Stimulated activated memory B cell treated with anti-CD40 and anti-IgM and Interleukin-4, amounts not matched to agents 10 μg/mL and 1 μg/mL and 100 μg/mL, for 72 hours (primary cell): Measurements from ENCODE around the gene NDC80.

ENCODE experiments used
- ATAC-seq: fragments of 150-1000 bp; cut with Tn5 transposase; 2 replicates; pipeline ENCODE4 v1.10.0; 2021
- H3K27ac Mint-ChIP-seq: one replicate; pipeline ENCODE4 v1.8.0; 2022; ENCODE audit warnings: mild to moderate bottlenecking, mixed read lengths
- H3K27me3 Mint-ChIP-seq: one replicate; pipeline ENCODE4 v1.8.0; 2022; ENCODE audit warnings: mixed read lengths
- H3K36me3 Mint-ChIP-seq: one replicate; pipeline ENCODE4 v1.8.0; 2022; ENCODE audit warnings: mixed read lengths
- H3K4me1 Mint-ChIP-seq: one replicate; pipeline ENCODE4 v1.8.0; 2022; ENCODE audit warnings: mixed read lengths
- H3K4me3 Mint-ChIP-seq: one replicate; pipeline ENCODE4 v1.8.0; 2022; ENCODE audit warnings: mild to moderate bottlenecking, moderate library complexity, mixed read lengths
- H3K9me3 Mint-ChIP-seq: one replicate; pipeline ENCODE4 v1.8.0; 2022; ENCODE audit warnings: mixed read lengths

Gene NDC80

GRCh38 chr18:2573408-2573807, 2.1 kb downstream of the NDC80 start:
- no peaks in the 10 kb centered on the region for H3K27me3 Mint-ChIP-seq
- H3K4me3 Mint-ChIP-seq, result no peak overlapping the region
- no peak overlapping the region for H3K27ac Mint-ChIP-seq
- peaks cover 6% of the 10 kb centered on the region for H3K36me3 Mint-ChIP-seq
- ATAC-seq, result no peak
- peaks cover 38% of the 10 kb centered on the region for H3K4me1 Mint-ChIP-seq
- H3K9me3 Mint-ChIP-seq, result no peaks in the 10 kb centered on the region

- Mint-ChIP-seq H3K27ac (no peak overlapping the region), H3K4me3 (no peak overlapping the region), H3K4me1 (peaks cover 21% of the 10 kb centered on the region), H3K36me3 (no peaks in the 10 kb centered on the region), H3K27me3 (no peaks in the 10 kb centered on the region), H3K9me3 (no peaks in the 10 kb centered on the region)
- ATAC-seq, result no peak
Observed at GRCh38 chr18:2587788-2588187, 16.4 kb downstream of the NDC80 start.

- Mint-ChIP-seq H3K27me3 (no peaks in the 10 kb centered on the region), H3K27ac (no peak overlapping the region), H3K36me3 (no peaks in the 10 kb centered on the region), H3K4me3 (no peak overlapping the region), H3K9me3 (no peaks in the 10 kb centered on the region), H3K4me1 (peaks cover 21% of the 10 kb centered on the region)
- no peak for ATAC-seq
Observed at GRCh38 chr18:2588666-2589344, 17.4 kb downstream of the NDC80 start.

GRCh38 chr18:2589345-2590068, 18.1 kb downstream of the NDC80 start:
- Mint-ChIP-seq H3K4me1 (peaks cover 21% of the 10 kb centered on the region), H3K9me3 (no peaks in the 10 kb centered on the region), H3K27ac (peak overlapping the region; percentile 63), H3K27me3 (no peaks in the 10 kb centered on the region), H3K4me3 (no peak overlapping the region), H3K36me3 (no peaks in the 10 kb centered on the region)
- ATAC-seq, result no peak

GRCh38 chr18:2590303-2590702, 18.9 kb downstream of the NDC80 start:
- peak overlapping the region; percentile 63 for H3K27ac Mint-ChIP-seq
- peaks cover 21% of the 10 kb centered on the region for H3K4me1 Mint-ChIP-seq
- no peaks in the 10 kb centered on the region for H3K27me3 Mint-ChIP-seq
- H3K36me3 Mint-ChIP-seq, result no peaks in the 10 kb centered on the region
- ATAC-seq, result no peak
- no peaks in the 10 kb centered on the region for H3K9me3 Mint-ChIP-seq
- H3K4me3 Mint-ChIP-seq, result no peak overlapping the region

GRCh38 chr18:2597639-2598038, 26.3 kb downstream of the NDC80 start:
- Mint-ChIP-seq H3K9me3 (peaks cover 3% of the 10 kb centered on the region), H3K4me3 (no peak overlapping the region), H3K4me1 (peaks cover 7% of the 10 kb centered on the region), H3K27me3 (no peaks in the 10 kb centered on the region), H3K36me3 (peaks cover 11% of the 10 kb centered on the region), H3K27ac (no peak overlapping the region)
- no peak for ATAC-seq

- no peaks in the 10 kb centered on the region for H3K27me3 Mint-ChIP-seq
- peaks cover 22% of the 10 kb centered on the region for H3K4me1 Mint-ChIP-seq
- H3K4me3 Mint-ChIP-seq, result no peak overlapping the region
- H3K27ac Mint-ChIP-seq, result no peak overlapping the region
- H3K9me3 Mint-ChIP-seq, result peaks cover 3% of the 10 kb centered on the region
- peaks cover 5% of the 10 kb centered on the region for H3K36me3 Mint-ChIP-seq
- ATAC-seq, result no peak
Observed at GRCh38 chr18:2602844-2603243, 31.5 kb downstream of the NDC80 start.

- ATAC-seq, result no peak
- Mint-ChIP-seq H3K36me3 (no peaks in the 10 kb centered on the region), H3K4me3 (no peak overlapping the region), H3K27me3 (no peaks in the 10 kb centered on the region), H3K9me3 (peaks cover 3% of the 10 kb centered on the region), H3K4me1 (peaks cover 21% of the 10 kb centered on the region), H3K27ac (peak overlapping the region; percentile 71)
Observed at GRCh38 chr18:2606335-2606734, 35.0 kb downstream of the NDC80 start.

- H3K9me3 Mint-ChIP-seq, result peaks cover 3% of the 10 kb centered on the region
- peaks cover 16% of the 10 kb centered on the region for H3K4me1 Mint-ChIP-seq
- no peaks in the 10 kb centered on the region for H3K36me3 Mint-ChIP-seq
- no peak overlapping the region for H3K4me3 Mint-ChIP-seq
- H3K27me3 Mint-ChIP-seq, result no peaks in the 10 kb centered on the region
- ATAC-seq, result no peak
- H3K27ac Mint-ChIP-seq, result no peak overlapping the region
Observed at GRCh38 chr18:2609604-2610003, 38.2 kb downstream of the NDC80 start.

GRCh38 chr18:2610549-2610948, 39.2 kb downstream of the NDC80 start:
- H3K27ac Mint-ChIP-seq, result no peak overlapping the region
- H3K4me1 Mint-ChIP-seq, result peaks cover 7% of the 10 kb centered on the region
- H3K27me3 Mint-ChIP-seq, result no peaks in the 10 kb centered on the region
- peaks cover 3% of the 10 kb centered on the region for H3K9me3 Mint-ChIP-seq
- no peak for ATAC-seq
- H3K36me3 Mint-ChIP-seq, result peaks cover 5% of the 10 kb centered on the region
- H3K4me3 Mint-ChIP-seq, result no peak overlapping the region

GRCh38 chr18:2612996-2613395, 41.6 kb downstream of the NDC80 start:
- peaks cover 6% of the 10 kb centered on the region for H3K36me3 Mint-ChIP-seq
- H3K4me3 Mint-ChIP-seq, result no peak overlapping the region
- H3K9me3 Mint-ChIP-seq, result peaks cover 3% of the 10 kb centered on the region
- H3K27me3 Mint-ChIP-seq, result no peaks in the 10 kb centered on the region
- H3K27ac Mint-ChIP-seq, result no peak overlapping the region
- ATAC-seq, result no peak
- no peaks in the 10 kb centered on the region for H3K4me1 Mint-ChIP-seq

- no peaks in the 10 kb centered on the region for H3K4me1 Mint-ChIP-seq
- peaks cover 3% of the 10 kb centered on the region for H3K9me3 Mint-ChIP-seq
- no peak overlapping the region for H3K27ac Mint-ChIP-seq
- peaks cover 6% of the 10 kb centered on the region for H3K36me3 Mint-ChIP-seq
- no peak overlapping the region for H3K4me3 Mint-ChIP-seq
- no peaks in the 10 kb centered on the region for H3K27me3 Mint-ChIP-seq
- ATAC-seq, result no peak
Observed at GRCh38 chr18:2617401-2617998, 46.1 kb downstream of the NDC80 start.

GRCh38 chr18:2618009-2618408, 46.7 kb downstream of the NDC80 start:
- Mint-ChIP-seq H3K4me1 (no peaks in the 10 kb centered on the region), H3K27me3 (no peaks in the 10 kb centered on the region), H3K27ac (no peak overlapping the region), H3K36me3 (peaks cover 6% of the 10 kb centered on the region), H3K4me3 (no peak overlapping the region), H3K9me3 (peaks cover 3% of the 10 kb centered on the region)
- no peak for ATAC-seq

- H3K9me3 Mint-ChIP-seq, result no peaks in the 10 kb centered on the region
- peak overlapping the region; percentile 49 for H3K27ac Mint-ChIP-seq
- peaks cover 9% of the 10 kb centered on the region for H3K4me1 Mint-ChIP-seq
- H3K27me3 Mint-ChIP-seq, result no peaks in the 10 kb centered on the region
- no peak overlapping the region for H3K4me3 Mint-ChIP-seq
- no peaks in the 10 kb centered on the region for H3K36me3 Mint-ChIP-seq
- ATAC-seq, result no peak
Observed at GRCh38 chr18:2625217-2625616, 53.9 kb downstream of the NDC80 start.

GRCh38 chr18:2627821-2628276, 56.5 kb downstream of the NDC80 start:
- H3K27ac Mint-ChIP-seq, result no peak overlapping the region
- peaks cover 5% of the 10 kb centered on the region for H3K36me3 Mint-ChIP-seq

GRCh38 chr18:2629003-2629402, 57.6 kb downstream of the NDC80 start:
- H3K9me3 Mint-ChIP-seq, result peaks cover 4% of the 10 kb centered on the region
- ATAC-seq, result no peak
- H3K36me3 Mint-ChIP-seq, result peaks cover 8% of the 10 kb centered on the region
- no peak overlapping the region for H3K27ac Mint-ChIP-seq
- peaks cover 20% of the 10 kb centered on the region for H3K4me1 Mint-ChIP-seq
- no peak overlapping the region for H3K4me3 Mint-ChIP-seq
- H3K27me3 Mint-ChIP-seq, result no peaks in the 10 kb centered on the region

More at GRCh38 chr18:2627821-2628276, 56.5 kb downstream of the NDC80 start:
- H3K4me3 Mint-ChIP-seq, result no peak overlapping the region
- H3K9me3 Mint-ChIP-seq, result peaks cover 3% of the 10 kb centered on the region
- ATAC-seq, result peak; percentile 34
- peaks cover 14% of the 10 kb centered on the region for H3K4me1 Mint-ChIP-seq
- no peaks in the 10 kb centered on the region for H3K27me3 Mint-ChIP-seq
